ENCODE data around the gene ATP6V1D.

DNA sequence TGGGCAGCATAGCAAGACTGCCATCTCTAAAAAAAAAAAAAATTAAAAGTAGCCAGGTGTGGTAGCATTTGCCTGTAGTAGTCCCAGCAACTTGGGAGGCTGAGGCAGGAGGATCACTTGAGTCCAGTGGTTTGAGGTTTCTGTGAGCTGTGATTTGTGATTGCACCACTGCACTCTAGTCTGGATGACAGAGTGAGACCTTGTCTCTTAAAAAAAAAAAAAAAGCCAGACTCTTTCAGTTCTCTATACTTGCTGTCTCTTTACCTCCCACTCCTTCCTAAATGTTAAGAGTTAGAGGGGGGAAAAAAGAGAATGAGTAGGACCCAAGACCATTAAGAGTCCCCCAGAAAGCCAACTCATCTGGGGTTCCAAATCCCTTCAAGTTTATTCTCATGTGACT, 18.3 kb upstream of the ATP6V1D start:
- TF ChIP-seq MYC (IDR thresholded peaks at IDR 0.05; ENCODE audit: low read depth, low read length) (no peak), POLR2A (IDR thresholded peaks at IDR 0.05; ENCODE audit: extremely low read depth, insufficient read length) (no peak)
- TF ChIP-seq, protein P1, sequence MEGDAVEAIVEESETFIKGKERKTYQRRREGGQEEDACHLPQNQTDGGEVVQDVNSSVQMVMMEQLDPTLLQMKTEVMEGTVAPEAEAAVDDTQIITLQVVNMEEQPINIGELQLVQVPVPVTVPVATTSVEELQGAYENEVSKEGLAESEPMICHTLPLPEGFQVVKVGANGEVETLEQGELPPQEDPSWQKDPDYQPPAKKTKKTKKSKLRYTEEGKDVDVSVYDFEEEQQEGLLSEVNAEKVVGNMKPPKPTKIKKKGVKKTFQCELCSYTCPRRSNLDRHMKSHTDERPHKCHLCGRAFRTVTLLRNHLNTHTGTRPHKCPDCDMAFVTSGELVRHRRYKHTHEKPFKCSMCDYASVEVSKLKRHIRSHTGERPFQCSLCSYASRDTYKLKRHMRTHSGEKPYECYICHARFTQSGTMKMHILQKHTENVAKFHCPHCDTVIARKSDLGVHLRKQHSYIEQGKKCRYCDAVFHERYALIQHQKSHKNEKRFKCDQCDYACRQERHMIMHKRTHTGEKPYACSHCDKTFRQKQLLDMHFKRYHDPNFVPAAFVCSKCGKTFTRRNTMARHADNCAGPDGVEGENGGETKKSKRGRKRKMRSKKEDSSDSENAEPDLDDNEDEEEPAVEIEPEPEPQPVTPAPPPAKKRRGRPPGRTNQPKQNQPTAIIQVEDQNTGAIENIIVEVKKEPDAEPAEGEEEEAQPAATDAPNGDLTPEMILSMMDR (IDR thresholded peaks at IDR 0.05; ENCODE audit: low read depth, low read length), result no peak
